AG20443 (cell line): ENCODE data around the gene PARP6.
"Not testable (repeated sequence)": the region's sequence is repeated elsewhere in the genome, so short reads cannot be mapped to it uniquely, and the experiment has no call there.

Experiments used
- DNase-seq: peaks from one replicate; pipeline ENCODE4 v3.0.0; 2012; ENCODE audit warnings: low spot score, mixed read lengths

The PARP6 gene

DNA sequence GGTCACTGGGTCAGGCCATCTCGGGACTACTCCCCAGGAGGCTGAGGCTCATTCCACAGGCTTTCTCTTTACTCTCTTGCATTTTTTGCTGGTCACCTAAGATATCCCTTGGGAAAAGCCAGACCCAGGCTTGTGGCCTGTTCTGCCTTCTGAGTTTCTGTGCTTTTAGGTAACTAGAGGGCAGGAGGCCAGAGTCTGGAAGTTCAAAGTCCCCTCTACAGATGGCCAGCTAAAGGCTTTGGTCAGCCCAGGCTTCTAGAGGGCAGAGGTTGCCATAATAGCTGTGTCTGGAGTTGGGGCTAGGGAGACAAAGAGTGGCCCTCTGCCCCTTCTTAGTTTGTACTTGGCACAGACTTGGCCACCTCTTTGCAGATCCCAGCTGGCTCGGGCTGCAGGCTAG lies 8.4 kb upstream of the PARP6 start:
- DNase-seq, result no peak

GRCh38 chr15:72278737-72279136 lies 6.4 kb upstream of the PARP6 start:
- DNase-seq, result no peak

- DNase-seq, result no peak
Measured at GRCh38 chr15:72276326-72276700, 4.0 kb upstream of the PARP6 start.

DNA sequence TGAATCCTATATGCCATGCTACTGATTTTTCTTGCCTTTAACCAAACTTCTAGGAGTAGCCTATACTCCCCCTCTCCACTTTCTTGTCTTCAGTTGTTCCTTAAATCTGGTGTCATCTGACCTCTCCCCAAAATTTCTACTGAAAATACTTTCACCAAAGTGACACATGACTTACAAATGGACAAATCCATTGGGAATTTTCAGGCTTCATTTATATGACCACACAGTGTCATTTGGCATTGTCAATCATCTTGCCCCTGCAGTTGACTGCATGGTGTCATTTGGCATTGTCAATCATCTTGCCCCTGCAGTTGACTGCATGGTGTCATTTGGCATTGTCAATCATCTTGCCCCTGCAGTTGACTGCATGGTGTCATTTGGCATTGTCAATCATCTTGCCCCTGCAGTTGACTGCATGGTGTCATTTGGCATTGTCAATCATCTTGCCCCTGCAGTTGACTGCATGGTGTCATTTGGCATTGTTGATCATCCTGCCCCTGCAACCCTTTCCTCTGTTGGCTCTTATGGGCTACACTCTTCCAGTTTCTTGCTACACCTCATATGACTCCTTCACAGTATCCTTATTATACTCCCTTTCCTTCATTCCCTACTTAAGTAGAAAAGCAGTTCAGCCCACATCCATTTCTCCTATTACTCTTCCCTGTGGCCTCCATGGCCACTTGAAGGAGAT lies 3.4 kb upstream of the PARP6 start:
- not testable (repeated sequence) for DNase-seq

GRCh38 chr15:72272997-72273352 lies 621 bp upstream of the PARP6 start:
- no peak for DNase-seq

DNA sequence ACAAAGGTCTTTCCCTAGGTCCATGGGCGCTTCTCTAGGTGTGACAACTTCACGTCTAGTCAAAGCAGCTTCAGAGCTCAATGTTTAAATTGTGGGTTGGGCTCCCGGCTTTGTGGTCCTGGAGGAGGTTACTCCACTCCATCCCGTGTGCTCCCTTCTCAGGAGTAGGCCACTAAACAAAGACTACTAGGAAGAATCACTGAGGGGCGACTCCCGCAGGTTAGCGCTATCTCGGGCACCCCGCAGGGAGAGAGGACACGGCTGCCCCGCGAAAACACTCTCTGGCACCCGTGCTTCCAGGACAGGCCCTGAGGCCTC lies 500 bp downstream of the PARP6 start:
- peak; percentile 47 for DNase-seq

- no peak for DNase-seq
Measured at GRCh38 chr15:72271221-72271620, 1.1 kb downstream of the PARP6 start.

GRCh38 chr15:72269739-72270138 lies 2.6 kb downstream of the PARP6 start:
- DNase-seq, result no peak

DNA sequence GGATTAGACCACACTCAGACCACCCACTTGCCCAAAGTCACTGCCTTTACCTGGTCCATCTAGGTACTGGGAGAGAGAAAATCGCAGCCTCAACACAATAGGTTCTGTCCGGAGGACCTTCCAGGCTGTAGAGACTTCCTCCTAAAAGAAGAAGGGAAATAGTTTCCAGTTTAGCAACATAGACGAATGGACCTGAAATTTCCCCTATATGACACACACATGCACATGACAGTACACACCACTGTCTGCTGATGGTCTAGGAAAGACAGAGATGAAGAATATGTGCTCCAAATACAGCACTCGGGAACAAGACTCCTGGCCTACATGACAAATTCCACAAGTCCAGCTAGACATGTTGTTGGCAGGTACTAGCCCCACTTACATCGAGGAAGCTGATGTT lies 7.3 kb downstream of the PARP6 start:
- no peak for DNase-seq

DNA sequence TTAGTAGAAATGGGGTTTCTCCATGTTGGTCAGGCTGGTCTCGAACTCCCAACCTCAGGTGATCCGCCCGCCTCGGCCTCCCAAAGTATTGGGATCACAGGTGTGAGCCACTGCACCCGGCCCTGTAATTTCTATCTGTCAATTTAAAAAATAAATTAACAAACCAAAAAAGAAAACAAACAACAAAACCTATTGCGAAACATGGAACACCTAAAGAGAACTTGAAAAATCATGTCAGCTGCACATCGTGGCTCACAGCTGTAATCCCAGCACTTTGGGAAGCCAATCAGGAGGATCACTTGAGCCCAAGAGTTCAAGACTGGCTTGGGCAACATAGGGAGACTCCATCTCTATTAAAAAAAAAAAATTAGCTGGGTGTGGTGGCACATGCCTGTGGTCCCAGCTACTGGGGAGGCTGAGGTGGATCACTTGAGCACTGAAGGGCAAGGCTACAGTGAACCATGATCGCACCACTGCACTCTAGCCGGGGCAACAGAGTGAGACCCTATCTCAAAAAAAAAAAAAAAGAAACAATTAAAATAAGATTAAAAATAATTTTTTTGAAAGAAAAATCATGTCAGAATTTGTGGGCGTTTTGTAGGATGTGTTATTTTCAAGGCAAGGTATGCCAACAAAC lies 19.6 kb downstream of the PARP6 start:
- no peak for DNase-seq

DNA sequence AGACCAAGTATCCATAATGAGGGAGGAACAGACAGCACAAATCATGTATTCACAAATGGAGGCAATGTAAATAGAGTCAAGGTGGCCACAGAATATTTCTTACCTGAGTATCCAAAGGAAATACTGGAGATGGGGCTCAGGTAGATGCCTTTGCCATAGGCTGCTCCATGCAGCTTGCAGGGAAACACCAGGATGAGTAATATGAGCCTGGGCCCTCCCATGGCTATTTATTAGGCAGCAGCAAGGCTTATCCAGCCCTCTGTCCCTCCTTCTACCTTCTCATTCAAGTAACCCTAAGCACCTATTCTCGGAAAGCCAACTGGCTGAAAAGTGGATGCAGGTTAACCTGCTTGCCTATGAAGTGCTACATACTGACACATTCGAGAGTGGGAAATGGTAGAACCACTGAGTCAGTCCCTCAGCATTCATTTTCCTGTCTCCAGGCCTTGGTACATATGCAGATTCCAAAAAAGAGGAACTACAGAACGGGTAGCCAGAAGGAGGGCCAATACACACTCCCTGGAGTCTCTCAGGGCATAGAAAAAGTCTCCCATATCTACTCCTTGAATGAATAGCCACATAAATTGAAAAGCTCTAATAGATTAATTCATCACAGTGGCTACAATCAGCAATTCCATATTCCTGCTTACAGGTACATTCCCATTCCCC lies 23.1 kb downstream of the PARP6 start:
- DNase-seq, result no peak

- DNase-seq, result no peak
Measured at GRCh38 chr15:72248514-72248913, 23.8 kb downstream of the PARP6 start.

- no peak for DNase-seq
Measured at GRCh38 chr15:72242775-72243370, 29.5 kb downstream of the PARP6 start.

DNA sequence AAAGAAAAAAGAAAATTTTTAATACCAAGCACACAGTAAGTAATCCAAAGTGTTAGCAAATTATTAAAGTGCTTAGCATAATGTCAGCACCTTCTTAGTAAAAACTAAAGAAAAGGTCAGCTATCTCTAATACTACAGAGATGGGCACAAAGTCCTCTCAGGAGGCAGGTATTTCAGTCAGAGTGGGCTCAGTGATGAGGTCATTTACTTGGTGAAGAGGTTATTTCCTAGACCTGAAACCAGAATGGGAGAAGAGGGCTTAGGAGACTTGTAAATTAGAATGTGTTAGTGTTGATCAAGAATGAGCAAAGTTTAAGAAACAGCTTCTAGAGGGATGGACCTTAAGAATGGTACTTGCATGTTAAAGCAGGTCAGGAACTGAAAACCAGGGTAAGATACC lies 32.7 kb downstream of the PARP6 start:
- no peak for DNase-seq

DNA sequence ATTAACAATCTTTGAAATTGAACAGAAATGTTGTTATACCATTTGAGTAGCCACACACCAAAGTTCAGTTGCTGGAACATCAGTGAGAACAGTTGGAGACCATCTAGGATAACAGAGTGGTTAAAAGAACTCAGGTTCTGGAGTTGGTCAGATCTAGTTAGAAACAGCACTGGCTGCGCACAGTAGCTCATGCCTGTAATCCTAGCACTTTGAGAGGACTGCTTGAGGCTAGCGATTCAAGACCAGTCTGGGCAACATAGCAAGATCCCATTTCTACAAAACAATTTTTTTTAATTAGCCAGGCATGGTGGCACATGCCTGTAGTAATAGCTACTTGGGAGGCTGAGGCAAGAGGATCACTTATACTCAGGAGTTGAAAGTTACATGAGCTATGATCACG lies 33.8 kb downstream of the PARP6 start:
- no peak for DNase-seq

DNA sequence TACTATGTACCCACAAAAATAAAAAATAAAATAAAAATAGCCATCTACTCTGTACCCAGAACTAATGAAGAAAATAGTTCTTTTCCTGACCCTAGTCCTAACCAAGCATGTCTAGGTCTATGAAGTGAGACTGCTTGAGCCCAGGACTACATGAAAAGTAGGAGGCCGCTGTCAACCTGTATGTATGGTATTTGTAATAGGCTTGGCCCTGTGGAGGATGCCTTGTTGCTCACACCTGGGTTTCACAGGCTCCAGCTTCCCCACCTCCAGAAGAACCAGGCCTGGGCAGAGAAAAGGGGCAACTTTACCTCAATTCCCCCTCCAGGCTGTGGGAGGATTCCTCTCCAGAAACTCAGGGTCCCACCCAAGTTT lies 34.5 kb downstream of the PARP6 start:
- no peak for DNase-seq

- peak; percentile 96 for DNase-seq
Measured at GRCh38 chr15:72237029-72237852, 35.1 kb downstream of the PARP6 start.

DNA sequence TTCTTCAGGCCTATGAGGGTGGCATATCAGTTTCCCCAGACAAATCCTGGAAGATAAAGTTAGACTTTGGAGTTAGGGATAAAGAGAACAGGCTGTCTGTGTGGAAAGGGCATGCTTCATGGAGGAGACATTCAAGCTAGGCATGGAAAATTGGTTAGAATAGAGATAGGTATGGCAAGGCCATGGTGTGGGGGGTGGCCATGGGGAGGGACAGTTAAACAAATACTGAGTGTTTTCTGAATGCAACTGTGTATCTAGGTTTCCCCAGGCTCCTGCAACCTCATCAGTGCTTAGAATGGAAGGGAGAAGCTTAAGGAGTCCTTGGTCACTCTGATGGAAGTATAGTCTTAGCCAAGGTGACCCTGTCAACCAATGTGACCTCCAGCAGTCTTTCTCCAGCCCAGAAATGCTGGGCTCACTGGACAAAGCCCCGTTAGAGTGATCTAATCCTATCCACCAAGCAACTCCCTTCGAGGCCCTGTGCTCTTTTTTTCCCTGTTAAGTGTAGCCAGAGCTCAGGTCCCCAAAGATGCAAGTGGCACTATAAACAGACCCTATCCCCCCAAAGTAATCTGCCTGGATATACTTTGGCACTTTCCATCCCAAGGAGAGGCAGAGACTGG lies 35.9 kb downstream of the PARP6 start:
- DNase-seq, result no peak

GRCh38 chr15:72235298-72235697 lies 37.1 kb downstream of the PARP6 start:
- no peak for DNase-seq

DNA sequence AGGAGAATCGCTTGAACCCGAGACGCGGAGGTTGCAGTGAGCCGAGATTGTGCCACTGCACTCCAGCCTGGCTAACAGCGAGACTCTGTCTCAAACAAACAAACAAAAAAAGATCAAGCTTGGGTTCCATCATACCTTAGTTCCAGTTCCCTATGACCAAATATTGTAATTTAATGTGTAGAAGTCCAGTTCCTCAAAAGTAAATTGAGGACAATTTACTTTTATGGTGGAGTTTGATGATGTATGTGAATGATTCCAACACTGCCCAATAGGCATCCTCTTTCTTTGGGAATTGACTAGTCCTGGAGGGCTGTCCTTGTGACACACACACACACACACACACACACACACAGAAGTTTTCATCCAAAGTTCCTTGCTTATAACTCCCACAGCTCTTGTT lies 38.6 kb downstream of the PARP6 start:
- DNase-seq, result no peak

DNA sequence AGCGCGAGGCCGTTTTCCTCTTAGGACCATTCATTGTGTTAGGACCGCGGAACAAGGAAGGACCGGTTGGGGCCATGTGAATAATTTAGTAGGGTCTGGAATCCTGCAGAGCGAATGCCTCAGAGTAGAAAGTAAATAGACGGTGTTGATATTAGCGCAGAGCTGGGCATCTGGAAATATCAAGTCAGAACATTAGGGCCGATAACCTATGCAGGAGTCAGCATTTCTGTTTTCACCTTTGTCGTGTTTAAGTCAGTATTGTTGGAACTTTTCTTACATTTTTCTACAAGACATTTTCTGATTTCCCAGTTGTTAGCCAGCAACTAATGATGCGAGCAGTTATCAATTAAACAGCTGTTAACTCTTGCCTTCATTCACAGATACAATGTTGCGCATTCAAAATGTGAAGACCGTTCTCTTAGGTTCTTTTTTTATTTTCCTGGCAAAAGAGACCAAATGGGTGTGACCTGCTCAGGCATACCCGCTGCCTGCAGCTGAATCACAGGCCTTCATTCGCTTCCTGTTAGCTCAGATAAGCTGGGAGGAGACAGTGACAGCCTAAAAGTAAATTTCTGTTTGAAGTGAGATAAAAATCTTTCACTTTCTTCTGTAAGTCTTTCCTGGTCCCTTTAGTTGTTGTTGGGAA lies 40.4 kb downstream of the PARP6 start:
- DNase-seq, result peak; percentile 82
